ENCODE data around the gene PCDHB11. TPM values are rescaled to one million over a fixed set of nuclear protein-coding genes. Genes with fewer than 3 reads are reported as not detected.
A peak's percentile ranks its signal among the peaks of the same experiment; 100 is the strongest.
"Not testable (repeated sequence)": the region's sequence is repeated elsewhere in the genome, so short reads cannot be mapped to it uniquely, and the experiment has no call there.

PCDHB11 gene
- total and polyA plus RNA-seq, 12 donors = 0.12 to 7.1 (median 2.0) TPM

DNA sequence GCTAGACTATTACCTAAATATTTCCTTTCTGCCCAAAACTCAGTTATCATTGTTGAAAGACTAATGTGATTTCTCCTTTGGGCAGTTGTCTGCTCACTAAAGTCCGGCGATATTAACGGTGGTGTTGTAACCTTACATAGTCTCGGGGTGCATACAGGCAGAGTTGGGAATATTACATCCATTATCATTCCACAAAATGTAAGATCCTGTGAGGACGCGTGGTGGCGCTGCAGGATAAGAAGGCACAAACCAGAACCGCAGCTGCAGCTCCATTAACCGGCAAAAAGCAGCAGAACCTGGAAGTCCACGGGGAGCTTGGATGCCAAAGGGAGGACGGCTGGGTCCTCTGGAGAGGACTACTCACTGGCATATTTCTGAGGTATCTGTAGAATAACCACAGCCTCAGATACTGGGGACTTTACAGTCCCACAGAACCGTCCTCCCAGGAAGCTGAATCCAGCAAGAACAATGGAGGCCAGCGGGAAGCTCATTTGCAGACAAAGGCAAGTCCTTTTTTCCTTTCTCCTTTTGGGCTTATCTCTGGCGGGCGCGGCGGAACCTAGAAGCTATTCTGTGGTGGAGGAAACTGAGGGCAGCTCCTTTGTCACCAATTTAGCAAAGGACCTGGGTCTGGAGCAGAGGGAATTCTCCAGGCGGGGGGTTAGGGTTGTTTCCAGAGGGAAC lies 14.4 kb downstream of the PCDHB11 start, which contains the start of gene PCDHB13:
Gene PCDHB13 (plus strand): TSS at position 264 of the 684 bp plus-strand sequence. CDS start 205 bp downstream, at position 469.
- WGBS, 4 donors = 7 to 16% (median 8%) methylated on average over 7 to 13 of the region's 18 CpGs
- H3K27ac ChIP-seq; H3K4me1 ChIP-seq (replicated peaks in 1 of 2); H3K36me3 ChIP-seq (replicated peaks in 1 of 2); H3K27me3 ChIP-seq; intact Hi-C loops (cut with DNase I): not testable (repeated sequence)
- H3K9me3 ChIP-seq (replicated peaks in 1 of 3) = peaks cover 0 to 19% (median 0%) of the 10 kb centered on the region in 3 donors
- DNase-seq = peak; percentile 47 to 80 (median 65)
- TF ChIP-seq, protein P1, sequence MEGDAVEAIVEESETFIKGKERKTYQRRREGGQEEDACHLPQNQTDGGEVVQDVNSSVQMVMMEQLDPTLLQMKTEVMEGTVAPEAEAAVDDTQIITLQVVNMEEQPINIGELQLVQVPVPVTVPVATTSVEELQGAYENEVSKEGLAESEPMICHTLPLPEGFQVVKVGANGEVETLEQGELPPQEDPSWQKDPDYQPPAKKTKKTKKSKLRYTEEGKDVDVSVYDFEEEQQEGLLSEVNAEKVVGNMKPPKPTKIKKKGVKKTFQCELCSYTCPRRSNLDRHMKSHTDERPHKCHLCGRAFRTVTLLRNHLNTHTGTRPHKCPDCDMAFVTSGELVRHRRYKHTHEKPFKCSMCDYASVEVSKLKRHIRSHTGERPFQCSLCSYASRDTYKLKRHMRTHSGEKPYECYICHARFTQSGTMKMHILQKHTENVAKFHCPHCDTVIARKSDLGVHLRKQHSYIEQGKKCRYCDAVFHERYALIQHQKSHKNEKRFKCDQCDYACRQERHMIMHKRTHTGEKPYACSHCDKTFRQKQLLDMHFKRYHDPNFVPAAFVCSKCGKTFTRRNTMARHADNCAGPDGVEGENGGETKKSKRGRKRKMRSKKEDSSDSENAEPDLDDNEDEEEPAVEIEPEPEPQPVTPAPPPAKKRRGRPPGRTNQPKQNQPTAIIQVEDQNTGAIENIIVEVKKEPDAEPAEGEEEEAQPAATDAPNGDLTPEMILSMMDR (IDR thresholded peaks at IDR 0.05) = peak; percentile 15 to 64 (median 57)
- peak within 1 kb of the TSS in 1 of 4 donors; percentile 12 for H3K4me3 ChIP-seq

DNA sequence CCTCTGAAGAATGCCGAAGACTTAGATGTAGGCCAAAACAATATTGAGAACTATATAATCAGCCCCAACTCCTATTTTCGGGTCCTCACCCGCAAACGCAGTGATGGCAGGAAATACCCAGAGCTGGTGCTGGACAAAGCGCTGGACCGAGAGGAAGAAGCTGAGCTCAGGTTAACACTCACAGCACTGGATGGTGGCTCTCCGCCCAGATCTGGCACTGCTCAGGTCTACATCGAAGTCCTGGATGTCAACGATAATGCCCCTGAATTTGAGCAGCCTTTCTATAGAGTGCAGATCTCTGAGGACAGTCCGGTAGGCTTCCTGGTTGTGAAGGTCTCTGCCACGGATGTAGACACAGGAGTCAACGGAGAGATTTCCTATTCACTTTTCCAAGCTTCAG lies 15.2 kb downstream of the PCDHB11 start:
- H3K4me3 ChIP-seq; H3K27ac ChIP-seq; DNase-seq; H3K36me3 ChIP-seq (replicated peaks in 1 of 2); H3K4me1 ChIP-seq (replicated peaks in 1 of 2); H3K27me3 ChIP-seq; intact Hi-C loops (cut with DNase I): not testable (repeated sequence)
- 48 to 78% (median 57%) methylated on average over 8 to 11 of the region's 12 CpGs for WGBS, 4 donors
- H3K9me3 ChIP-seq (replicated peaks in 1 of 3) = peaks cover 0 to 19% (median 0%) of the 10 kb centered on the region in 3 donors

DNA sequence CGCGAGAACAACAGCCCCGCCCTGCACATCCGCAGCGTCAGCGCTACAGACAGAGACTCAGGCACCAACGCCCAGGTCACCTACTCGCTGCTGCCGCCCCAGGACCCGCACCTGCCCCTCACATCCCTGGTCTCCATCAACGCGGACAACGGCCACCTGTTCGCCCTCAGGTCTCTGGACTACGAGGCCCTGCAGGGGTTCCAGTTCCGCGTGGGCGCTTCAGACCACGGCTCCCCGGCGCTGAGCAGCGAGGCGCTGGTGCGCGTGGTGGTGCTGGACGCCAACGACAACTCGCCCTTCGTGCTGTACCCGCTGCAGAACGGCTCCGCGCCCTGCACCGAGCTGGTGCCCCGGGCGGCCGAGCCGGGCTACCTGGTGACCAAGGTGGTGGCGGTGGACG lies 16.1 kb downstream of the PCDHB11 start:
- H3K36me3 ChIP-seq (replicated peaks in 1 of 2); intact Hi-C loops (cut with DNase I); H3K4me1 ChIP-seq (replicated peaks in 1 of 2); DNase-seq; H3K27ac ChIP-seq; H3K4me3 ChIP-seq; H3K27me3 ChIP-seq: not testable (repeated sequence)
- H3K9me3 ChIP-seq (replicated peaks in 1 of 3) = peaks cover 0 to 19% (median 0%) of the 10 kb centered on the region in 3 donors
- 20 to 41% (median 29%) methylated on average over 8 to 34 of the region's 40 CpGs for WGBS, 4 donors

DNA sequence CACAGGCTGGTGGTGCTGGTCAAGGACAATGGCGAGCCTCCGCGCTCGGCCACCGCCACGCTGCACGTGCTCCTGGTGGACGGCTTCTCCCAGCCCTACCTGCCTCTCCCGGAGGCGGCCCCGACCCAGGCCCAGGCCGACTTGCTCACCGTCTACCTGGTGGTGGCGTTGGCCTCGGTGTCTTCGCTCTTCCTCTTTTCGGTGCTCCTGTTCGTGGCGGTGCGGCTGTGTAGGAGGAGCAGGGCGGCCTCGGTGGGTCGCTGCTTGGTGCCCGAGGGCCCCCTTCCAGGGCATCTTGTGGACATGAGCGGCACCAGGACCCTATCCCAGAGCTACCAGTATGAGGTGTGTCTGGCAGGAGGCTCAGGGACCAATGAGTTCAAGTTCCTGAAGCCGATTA lies 16.6 kb downstream of the PCDHB11 start:
- DNase-seq; H3K36me3 ChIP-seq (replicated peaks in 1 of 2); H3K27ac ChIP-seq; H3K4me1 ChIP-seq (replicated peaks in 1 of 2); intact Hi-C loops (cut with DNase I); H3K27me3 ChIP-seq; H3K4me3 ChIP-seq: not testable (repeated sequence)
- H3K9me3 ChIP-seq (replicated peaks in 1 of 3) = peaks cover 0 to 19% (median 0%) of the 10 kb centered on the region in 3 donors
- 24 to 40% (median 28%) methylated on average over 8 to 19 of the region's 26 CpGs for WGBS, 4 donors

DNA sequence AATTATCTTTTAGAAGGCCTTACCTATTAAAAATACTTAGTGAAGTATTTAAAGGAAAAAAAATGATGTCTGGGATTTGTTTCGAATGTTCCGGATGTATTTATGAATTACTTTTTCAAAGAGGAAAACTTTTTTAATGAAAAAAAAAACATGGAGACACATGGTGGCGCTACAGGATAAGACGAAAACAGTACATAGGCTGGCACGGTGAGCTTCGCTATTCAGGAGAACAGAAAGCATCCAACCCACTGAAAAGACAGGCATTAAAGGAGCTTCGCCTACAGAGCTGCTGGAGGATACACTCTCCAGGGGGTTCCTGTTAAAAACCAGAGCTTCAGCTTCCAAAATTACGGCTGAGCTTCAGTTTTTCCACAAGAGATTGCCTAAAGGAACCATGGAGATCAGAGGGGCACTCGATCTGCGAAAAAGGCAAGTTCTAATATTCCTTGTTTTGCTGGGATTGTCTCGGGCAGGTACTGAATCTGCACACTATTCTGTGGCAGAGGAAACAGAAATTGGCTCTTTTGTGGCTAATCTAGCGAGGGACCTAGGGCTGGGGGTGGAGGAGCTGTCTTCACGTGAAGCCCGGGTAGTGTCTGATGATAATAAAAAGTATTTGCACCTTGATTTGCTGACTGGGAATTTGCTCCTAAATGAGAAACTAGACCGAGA lies 23.8 kb downstream of the PCDHB11 start, which contains the start of gene PCDHB14:
Gene PCDHB14 (plus strand): TSS at position 232 of the 672 bp plus-strand sequence. CDS start 163 bp downstream, at position 395.
- no peak within 1 kb of the TSS for H3K27ac ChIP-seq
- H3K9me3 ChIP-seq (replicated peaks in 1 of 3) = peaks cover 0 to 34% (median 18%) of the 10 kb centered on the region in 3 donors
- intact Hi-C loops (cut with DNase I) = loop anchor here in 1 of 2 donors (10.0 kb wide), 1 partner anchor 192 kb away; the partner anchor contains the start of genes PCDHGA10 and PCDHGB7
- no peaks in the 10 kb centered on the region for H3K4me1 ChIP-seq (replicated peaks in 1 of 2)
- H3K27me3 ChIP-seq = no peaks in the 10 kb centered on the region
- no peak for TF ChIP-seq POLR2A (IDR thresholded peaks at IDR 0.05)
- TF ChIP-seq, protein P1 (IDR thresholded peaks at IDR 0.05) = peak in 2 of 6 experiments; percentile 12 to 13
- no peak within 1 kb of the TSS for H3K4me3 ChIP-seq
- no peaks in the 10 kb centered on the region for H3K36me3 ChIP-seq (replicated peaks in 1 of 2)
- 18 to 30% (median 22%) methylated on average over 14 to 15 of the region's 15 CpGs for WGBS, 4 donors
- DNase-seq = peak in 1 of 7 donors; percentile 6

DNA sequence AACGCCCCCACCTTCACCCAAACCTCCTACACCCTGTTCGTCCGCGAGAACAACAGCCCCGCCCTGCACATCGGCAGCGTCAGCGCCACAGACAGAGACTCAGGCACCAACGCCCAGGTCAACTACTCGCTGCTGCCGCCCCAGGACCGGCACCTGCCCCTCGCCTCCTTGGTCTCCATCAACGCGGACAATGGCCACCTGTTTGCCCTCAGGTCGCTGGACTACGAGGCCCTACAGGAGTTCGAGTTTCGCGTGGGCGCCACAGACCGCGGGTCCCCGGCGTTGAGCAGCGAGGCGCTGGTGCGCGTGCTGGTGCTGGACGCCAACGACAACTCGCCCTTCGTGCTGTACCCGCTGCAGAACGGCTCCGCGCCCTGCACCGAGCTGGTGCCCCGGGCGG lies 25.4 kb downstream of the PCDHB11 start:
- H3K27ac ChIP-seq; H3K36me3 ChIP-seq (replicated peaks in 1 of 2); DNase-seq; H3K4me3 ChIP-seq; H3K27me3 ChIP-seq; H3K4me1 ChIP-seq (replicated peaks in 1 of 2): not testable (repeated sequence)
- 11 to 28% (median 16%) methylated on average over 11 to 34 of the region's 40 CpGs for WGBS, 4 donors
- intact Hi-C loops (cut with DNase I) = loop anchor here in 1 of 2 donors (10.0 kb wide), 1 partner anchor 190 kb away; the partner anchor contains the start of genes PCDHGA10 and PCDHGB7
- H3K9me3 ChIP-seq (replicated peaks in 1 of 3) = peaks cover 0 to 35% (median 26%) of the 10 kb centered on the region in 3 donors

DNA sequence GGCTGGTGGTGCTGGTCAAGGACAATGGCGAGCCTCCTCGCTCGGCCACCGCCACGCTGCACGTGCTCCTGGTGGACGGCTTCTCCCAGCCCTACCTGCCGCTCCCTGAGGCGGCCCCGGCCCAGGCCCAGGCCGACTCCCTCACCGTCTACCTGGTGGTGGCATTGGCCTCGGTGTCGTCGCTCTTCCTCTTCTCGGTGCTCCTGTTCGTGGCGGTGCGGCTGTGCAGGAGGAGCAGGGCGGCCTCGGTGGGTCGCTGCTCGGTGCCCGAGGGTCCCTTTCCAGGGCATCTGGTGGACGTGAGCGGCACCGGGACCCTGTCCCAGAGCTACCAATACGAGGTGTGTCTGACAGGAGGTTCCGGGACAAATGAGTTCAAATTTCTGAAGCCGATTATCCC lies 26.0 kb downstream of the PCDHB11 start:
- not testable (repeated sequence) for H3K36me3 ChIP-seq (replicated peaks in 1 of 2); H3K4me1 ChIP-seq (replicated peaks in 1 of 2); H3K27ac ChIP-seq; H3K27me3 ChIP-seq; DNase-seq; H3K4me3 ChIP-seq
- intact Hi-C loops (cut with DNase I) = loop anchor here in 1 of 2 donors (10.0 kb wide), 1 partner anchor 189 kb away; the partner anchor contains the start of genes PCDHGA10 and PCDHGB7
- 22 to 76% (median 42%) methylated on average over 3 to 30 of the region's 30 CpGs for WGBS, 4 donors
- H3K9me3 ChIP-seq (replicated peaks in 1 of 3) = peaks cover 0 to 37% (median 26%) of the 10 kb centered on the region in 3 donors
